IMR-90 (cell line): ENCODE data around the gene VTCN1.

Experiments
- BHLHE40 ChIP-seq: fragments of 150-350 bp; IDR thresholded peaks from 2 replicates; pipeline ENCODE4 v1.6.1; 2016; ENCODE audit warnings: mild to moderate bottlenecking, low read depth, low read length
- CEBPB ChIP-seq: IDR thresholded peaks from 2 replicates; pipeline ENCODE4 v1.6.1; 2012; ENCODE audit warnings: low read depth, low read length, improper control_type of control experiment
- CHD1 ChIP-seq: IDR thresholded peaks from 2 replicates; pipeline ENCODE4 v1.6.1; 2012; ENCODE audit warnings: low read depth, low read length, improper control_type of control experiment
- MAFK ChIP-seq: IDR thresholded peaks from 2 replicates; pipeline ENCODE4 v1.6.1; 2012; ENCODE audit warnings: low read depth, low read length, improper control_type of control experiment
- MAZ ChIP-seq: IDR thresholded peaks from 2 replicates; pipeline ENCODE4 v1.6.1; 2012; ENCODE audit warnings: low read depth, mild to moderate bottlenecking, low read length, improper control_type of control experiment, moderate library complexity, borderline replicate concordance
- MXI1 ChIP-seq: IDR thresholded peaks from 2 replicates; pipeline ENCODE4 v1.6.1; 2012; ENCODE audit warnings: low read depth, mild to moderate bottlenecking, low read length, moderate library complexity, borderline replicate concordance
- POLR2A ChIP-seq: IDR thresholded peaks from 2 replicates; pipeline ENCODE4 v1.6.1; 2012; ENCODE audit warnings: mild to moderate bottlenecking, low read depth, low read length
- RAD21 ChIP-seq: IDR thresholded peaks from 2 replicates; pipeline ENCODE4 v1.6.1; 2012; ENCODE audit warnings: low read length, improper control_type of control experiment
- RCOR1 ChIP-seq: IDR thresholded peaks from 2 replicates; pipeline ENCODE4 v1.6.1; 2012; ENCODE audit warnings: mild to moderate bottlenecking, low read length, improper control_type of control experiment; ENCODE audit not compliant: insufficient replicate concordance
- RFX5 ChIP-seq: IDR thresholded peaks from 2 replicates; pipeline ENCODE4 v1.8.0; 2012; ENCODE audit warnings: low read depth, mild to moderate bottlenecking, low read length, moderate library complexity
- SMC3 ChIP-seq: fragments of 150-350 bp; IDR thresholded peaks from 2 replicates; pipeline ENCODE4 v1.6.1; 2016; ENCODE audit warnings: low read depth, mild to moderate bottlenecking, antibody characterized with exemption, low read length, moderate library complexity
- USF2 ChIP-seq: fragments of 150-350 bp; IDR thresholded peaks from 2 replicates; pipeline ENCODE4 v1.6.1; 2017; ENCODE audit warnings: mild to moderate bottlenecking, antibody characterized with exemption, low read length, low read depth
- TF ChIP-seq, protein P1 (sequence below): conservative IDR thresholded peaks from 2 replicates; pipeline ENCODE4 v1.5.1; 2012; ENCODE audit warnings: mild to moderate bottlenecking, low read depth, low read length, improper control_type of control experiment

DNA sequence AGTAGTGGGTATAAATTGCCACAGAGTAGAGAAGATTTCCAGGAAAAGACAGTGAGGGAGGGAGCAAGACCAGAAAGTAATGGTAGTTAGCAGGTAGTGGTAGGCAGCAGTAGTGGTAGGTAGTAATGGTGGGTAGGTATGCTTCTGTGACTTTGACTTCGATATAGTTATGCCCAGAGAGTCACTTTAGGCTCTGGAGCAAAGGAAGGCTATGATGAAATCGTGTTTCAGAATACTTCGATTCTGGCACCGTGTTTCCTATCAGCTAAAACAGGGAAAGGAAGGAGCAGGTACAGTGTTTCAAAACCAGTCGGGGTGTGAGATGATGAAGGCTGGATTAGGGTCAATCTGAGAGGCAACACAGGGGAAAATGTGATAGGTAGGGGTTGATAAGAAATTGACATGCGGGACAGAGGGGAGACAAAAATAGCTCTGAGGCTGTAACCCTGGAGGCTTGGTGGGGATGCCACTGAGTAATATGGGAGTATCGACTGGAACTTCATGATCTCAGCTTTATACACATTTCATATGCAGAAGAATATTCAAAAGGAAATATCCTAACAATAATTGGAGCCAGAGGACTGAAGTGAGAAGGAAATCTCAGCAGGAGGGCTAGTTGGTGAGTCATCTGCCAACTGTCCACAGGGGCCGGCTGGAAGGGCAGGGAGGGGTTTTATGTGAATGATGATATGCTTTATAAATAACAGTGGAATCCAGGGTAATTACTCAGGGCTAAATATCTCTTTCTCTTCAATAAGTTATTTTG, 64.0 kb downstream of the VTCN1 start:
- TF ChIP-seq RAD21, result no peak
- TF ChIP-seq, protein P1, sequence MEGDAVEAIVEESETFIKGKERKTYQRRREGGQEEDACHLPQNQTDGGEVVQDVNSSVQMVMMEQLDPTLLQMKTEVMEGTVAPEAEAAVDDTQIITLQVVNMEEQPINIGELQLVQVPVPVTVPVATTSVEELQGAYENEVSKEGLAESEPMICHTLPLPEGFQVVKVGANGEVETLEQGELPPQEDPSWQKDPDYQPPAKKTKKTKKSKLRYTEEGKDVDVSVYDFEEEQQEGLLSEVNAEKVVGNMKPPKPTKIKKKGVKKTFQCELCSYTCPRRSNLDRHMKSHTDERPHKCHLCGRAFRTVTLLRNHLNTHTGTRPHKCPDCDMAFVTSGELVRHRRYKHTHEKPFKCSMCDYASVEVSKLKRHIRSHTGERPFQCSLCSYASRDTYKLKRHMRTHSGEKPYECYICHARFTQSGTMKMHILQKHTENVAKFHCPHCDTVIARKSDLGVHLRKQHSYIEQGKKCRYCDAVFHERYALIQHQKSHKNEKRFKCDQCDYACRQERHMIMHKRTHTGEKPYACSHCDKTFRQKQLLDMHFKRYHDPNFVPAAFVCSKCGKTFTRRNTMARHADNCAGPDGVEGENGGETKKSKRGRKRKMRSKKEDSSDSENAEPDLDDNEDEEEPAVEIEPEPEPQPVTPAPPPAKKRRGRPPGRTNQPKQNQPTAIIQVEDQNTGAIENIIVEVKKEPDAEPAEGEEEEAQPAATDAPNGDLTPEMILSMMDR, result no peak
- no peak for TF ChIP-seq POLR2A
- no peak for TF ChIP-seq BHLHE40
- TF ChIP-seq CEBPB, result peak; percentile 73
- no peak for TF ChIP-seq MAFK
- peak; percentile 59; the same call in 1 of the 2 replicates for TF ChIP-seq MAZ
- no peak for TF ChIP-seq USF2
- TF ChIP-seq SMC3, result no peak
- no peak for TF ChIP-seq RFX5
- no peak for TF ChIP-seq CHD1
- TF ChIP-seq RCOR1, result no peak
- no peak for TF ChIP-seq MXI1
